NT2/D1 (cell line): Measurements from ENCODE around the gene SLX4.
A peak's percentile ranks its signal among the peaks of the same experiment; 100 is the strongest.

ENCODE experiments used
- DNase-seq: peaks from one replicate; pipeline ENCODE4 v3.0.0-alpha.2; 2011; ENCODE audit warnings: low read depth, low spot score
- H3K27me3 ChIP-seq: 2 replicates; pipeline ENCODE4 v1.6.0; 2011; ENCODE audit warnings: mild to moderate bottlenecking; ENCODE audit not compliant: insufficient read length, insufficient read depth
- H3K36me3 ChIP-seq: 2 replicates; pipeline ENCODE4 v1.6.1; 2011; ENCODE audit warnings: mild to moderate bottlenecking, low read length, mixed read lengths; ENCODE audit not compliant: insufficient read depth, insufficient read length
- H3K4me1 ChIP-seq: 2 replicates; pipeline ENCODE4 v1.5.1; 2011; ENCODE audit not compliant: insufficient read depth, insufficient read length
- H3K4me3 ChIP-seq: 2 replicates; pipeline ENCODE4 v1.5.1; 2011; ENCODE audit warnings: low read depth; ENCODE audit not compliant: insufficient read length
- H3K9ac ChIP-seq: 2 replicates; pipeline ENCODE4 v1.6.0; 2011; ENCODE audit warnings: low read depth; ENCODE audit not compliant: insufficient read length
- H3K9me3 ChIP-seq: 2 replicates; pipeline ENCODE4 v1.5.1; 2011; ENCODE audit warnings: mild to moderate bottlenecking, low read length; ENCODE audit not compliant: insufficient read depth
- SUZ12 ChIP-seq: IDR thresholded peaks from 2 replicates; pipeline ENCODE4 v1.6.1; 2011; ENCODE audit not compliant: insufficient read length, insufficient read depth; ENCODE audit errors: extremely low read depth
- YY1 ChIP-seq: IDR thresholded peaks from 2 replicates; pipeline ENCODE4 v1.6.1; 2011; ENCODE audit not compliant: insufficient read length, insufficient read depth
- ZNF274 ChIP-seq: IDR thresholded peaks from 2 replicates; pipeline ENCODE4 v1.6.1; 2011; ENCODE audit warnings: mild to moderate bottlenecking, low read depth, low read length

Gene SLX4

DNA sequence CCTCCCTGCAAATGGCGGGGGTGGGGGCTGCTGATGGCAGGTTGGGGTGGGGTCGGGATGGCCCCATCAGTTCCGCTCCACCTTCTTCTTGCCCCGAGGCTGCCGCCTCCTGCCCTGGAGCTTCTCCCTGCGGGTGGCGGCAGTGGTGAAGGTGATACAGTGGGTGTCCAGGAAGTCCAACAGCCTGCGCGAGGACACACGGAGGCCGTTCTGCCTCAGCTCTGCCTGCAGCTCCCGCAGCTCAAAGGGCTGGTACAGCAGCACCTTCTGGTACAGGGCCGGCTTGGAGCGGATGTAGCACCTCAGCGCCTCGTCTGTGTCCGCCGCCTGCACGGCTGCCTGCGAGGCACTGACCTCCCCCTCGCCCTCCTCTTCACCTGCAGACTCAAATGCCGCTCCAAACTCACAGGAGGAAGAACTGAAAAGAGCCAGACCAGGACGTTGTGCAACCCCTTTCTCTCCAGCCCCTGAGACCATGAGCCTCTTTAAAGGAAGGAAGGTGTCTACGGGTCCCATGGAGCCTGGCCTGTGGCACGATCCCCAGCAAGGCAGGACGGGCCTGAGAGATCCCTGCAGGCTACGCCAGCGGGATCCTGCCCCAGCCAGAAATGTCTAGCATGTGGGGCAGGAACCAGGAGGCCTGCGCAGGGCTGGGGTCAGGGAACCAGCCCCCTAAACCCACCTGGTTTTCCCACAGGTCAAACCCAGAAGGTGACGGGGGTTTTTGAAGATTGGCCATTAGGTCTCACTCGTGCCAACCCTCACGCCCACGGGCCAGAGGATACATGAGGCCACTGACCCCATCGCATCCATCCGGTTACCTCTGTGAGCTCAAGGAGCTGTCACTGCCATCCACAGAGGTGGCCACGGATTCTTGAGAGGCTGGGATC is 28.9 kb downstream of the SLX4 start:
- H3K27me3 ChIP-seq, result no peaks in the 10 kb centered on the region
- H3K9ac ChIP-seq, result peak overlapping the region; percentile 11
- H3K9me3 ChIP-seq, result no peaks in the 10 kb centered on the region
- DNase-seq, result no peak
- TF ChIP-seq ZNF274 (no peak), SUZ12 (no peak), YY1 (no peak)
- H3K36me3 ChIP-seq, result peaks cover 44% of the 10 kb centered on the region
- no peak overlapping the region for H3K4me3 ChIP-seq
- peaks cover 22% of the 10 kb centered on the region for H3K4me1 ChIP-seq

DNA sequence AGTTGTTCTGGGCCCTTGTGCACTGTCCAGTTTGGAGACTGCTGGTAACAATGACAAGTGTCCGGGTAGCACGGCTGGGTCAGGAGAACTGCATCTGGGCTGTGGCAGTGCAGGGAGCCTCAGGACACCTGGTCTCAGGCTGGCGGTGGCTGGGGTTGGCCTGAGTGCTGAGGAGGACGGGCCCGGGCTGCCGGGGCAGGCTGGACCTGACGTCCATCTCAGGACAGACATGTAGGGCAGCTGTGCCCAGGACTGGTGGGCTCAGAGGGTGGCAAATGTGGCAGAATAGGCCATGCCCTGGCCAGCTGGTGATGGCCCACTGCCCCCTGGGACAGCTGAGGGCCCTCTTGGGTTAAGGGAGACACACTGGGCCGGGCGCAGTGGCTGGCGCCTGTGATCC is 30.0 kb downstream of the SLX4 start:
- TF ChIP-seq ZNF274 (no peak), SUZ12 (no peak), YY1 (no peak)
- Histone ChIP-seq H3K4me3 (no peak overlapping the region), H3K4me1 (peaks cover 22% of the 10 kb centered on the region), H3K27me3 (no peaks in the 10 kb centered on the region), H3K9me3 (no peaks in the 10 kb centered on the region), H3K9ac (no peak overlapping the region), H3K36me3 (peaks cover 44% of the 10 kb centered on the region)
- DNase-seq, result no peak

- no peak for DNase-seq
- no peak overlapping the region for H3K4me3 ChIP-seq
- no peak overlapping the region for H3K9ac ChIP-seq
- H3K27me3 ChIP-seq, result no peaks in the 10 kb centered on the region
- no peaks in the 10 kb centered on the region for H3K9me3 ChIP-seq
- TF ChIP-seq ZNF274, result no peak
- TF ChIP-seq SUZ12, result no peak
- TF ChIP-seq YY1, result no peak
- peaks cover 24% of the 10 kb centered on the region for H3K4me1 ChIP-seq
- H3K36me3 ChIP-seq, result peaks cover 40% of the 10 kb centered on the region
These were observed 30.7 kb downstream of the SLX4 start for GRCh38 chr16:3580686-3581085.

- Histone ChIP-seq H3K4me3 (no peak overlapping the region), H3K9me3 (no peaks in the 10 kb centered on the region), H3K36me3 (peaks cover 39% of the 10 kb centered on the region), H3K27me3 (no peaks in the 10 kb centered on the region), H3K4me1 (peaks cover 28% of the 10 kb centered on the region), H3K9ac (peak overlapping the region; percentile 45)
- no peak for DNase-seq
- TF ChIP-seq SUZ12, result no peak
- TF ChIP-seq ZNF274, result no peak
- no peak for TF ChIP-seq YY1
These were observed 31.2 kb downstream of the SLX4 start for GRCh38 chr16:3580251-3580651.

- peaks cover 28% of the 10 kb centered on the region for H3K4me1 ChIP-seq
- no peak for TF ChIP-seq ZNF274
- no peak for TF ChIP-seq YY1
- TF ChIP-seq SUZ12, result no peak
These were observed 31.6 kb downstream of the SLX4 start for GRCh38 chr16:3579776-3580175.

DNA sequence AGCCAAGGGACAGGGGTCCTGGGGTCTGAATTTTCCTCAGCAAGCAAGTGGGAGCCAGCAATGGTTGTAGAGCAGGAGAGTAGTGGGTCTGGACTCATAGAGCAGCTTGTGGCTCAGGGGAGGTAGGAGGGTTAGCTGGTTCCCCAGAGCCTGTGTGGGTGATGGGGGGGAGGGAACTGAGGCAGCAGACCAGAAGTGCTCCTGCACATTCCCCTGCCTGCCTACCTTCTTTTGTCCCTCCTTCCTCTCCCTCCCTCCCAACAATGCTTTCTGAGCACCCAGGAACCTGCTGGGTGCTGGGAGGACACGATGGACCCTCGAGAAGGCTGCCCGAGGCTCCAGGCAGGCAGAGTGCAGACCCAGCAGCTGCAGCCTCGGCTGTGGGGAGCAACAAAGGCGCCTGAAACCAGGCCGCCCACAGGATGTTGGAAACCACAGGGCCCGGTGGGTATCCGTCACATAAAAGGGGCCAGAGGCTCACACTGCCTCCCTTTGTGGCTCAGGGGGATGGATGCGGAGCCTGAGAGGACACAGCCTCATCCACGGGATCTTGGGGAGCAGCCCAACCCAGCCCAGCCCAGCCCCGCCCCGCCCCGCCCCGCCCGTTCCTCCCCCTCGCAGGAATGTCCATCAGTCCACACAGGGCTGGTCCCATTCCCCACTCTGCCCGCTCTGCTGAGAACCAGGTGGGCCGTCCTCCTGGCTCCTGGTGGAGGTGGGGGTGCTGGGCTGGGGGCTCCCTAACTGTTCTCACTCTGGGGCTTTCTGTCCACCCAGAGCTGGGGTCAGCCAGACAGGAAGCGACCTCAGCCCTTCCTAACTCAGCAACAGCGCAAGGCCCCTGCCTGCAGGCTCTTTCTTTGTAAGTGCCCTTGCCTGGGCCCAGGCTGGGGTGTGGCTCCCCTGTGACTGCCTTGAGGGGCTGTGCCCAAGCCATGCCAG is 32.5 kb downstream of the SLX4 start:
- Histone ChIP-seq H3K36me3 (peaks cover 30% of the 10 kb centered on the region), H3K4me1 (peaks cover 28% of the 10 kb centered on the region), H3K9me3 (no peaks in the 10 kb centered on the region), H3K4me3 (no peak overlapping the region), H3K9ac (peak overlapping the region; percentile 61), H3K27me3 (no peaks in the 10 kb centered on the region)
- TF ChIP-seq YY1, result no peak
- no peak for TF ChIP-seq ZNF274
- DNase-seq, result no peak

More at GRCh38 chr16:3579776-3580175, 31.6 kb downstream of the SLX4 start:
- DNase-seq, result no peak
- no peaks in the 10 kb centered on the region for H3K9me3 ChIP-seq
- H3K36me3 ChIP-seq, result peaks cover 37% of the 10 kb centered on the region
- H3K9ac ChIP-seq, result peak overlapping the region; percentile 45
- no peak overlapping the region for H3K4me3 ChIP-seq
- H3K27me3 ChIP-seq, result no peaks in the 10 kb centered on the region

DNA sequence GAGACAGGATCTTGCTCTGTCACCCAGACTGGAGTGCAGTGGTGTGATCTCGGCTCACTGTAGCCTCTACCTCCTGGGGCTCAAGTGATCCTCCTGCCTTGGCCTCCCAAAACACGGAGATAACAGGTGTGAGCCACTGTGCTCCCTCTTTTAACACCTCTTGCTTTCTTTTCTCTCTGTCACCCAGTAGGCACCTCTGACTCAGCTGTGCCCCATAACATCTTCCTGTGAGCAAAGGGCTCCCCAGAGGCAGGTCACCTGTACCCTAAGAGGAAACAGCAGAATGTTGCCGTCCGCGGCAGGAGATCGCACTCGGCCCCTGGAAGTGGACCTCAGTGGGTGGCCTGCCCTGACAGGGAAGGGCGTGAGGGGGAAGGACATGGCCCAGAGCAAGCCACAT is 33.3 kb downstream of the SLX4 start:
- DNase-seq, result no peak
- H3K4me1 ChIP-seq, result peaks cover 28% of the 10 kb centered on the region
- no peaks in the 10 kb centered on the region for H3K27me3 ChIP-seq
- peaks cover 23% of the 10 kb centered on the region for H3K36me3 ChIP-seq
- TF ChIP-seq ZNF274, result no peak
- TF ChIP-seq SUZ12, result no peak
- TF ChIP-seq YY1, result no peak
- no peak overlapping the region for H3K9ac ChIP-seq
- H3K4me3 ChIP-seq, result no peak overlapping the region
- H3K9me3 ChIP-seq, result no peaks in the 10 kb centered on the region
